Eye (tissue), 1 donor: ENCODE measurements around the gene MRM2.

Source experiments
- DNase-seq: peaks from one replicate; pipeline ENCODE4 v3.0.0-alpha.2; 2015

MRM2 gene

DNA sequence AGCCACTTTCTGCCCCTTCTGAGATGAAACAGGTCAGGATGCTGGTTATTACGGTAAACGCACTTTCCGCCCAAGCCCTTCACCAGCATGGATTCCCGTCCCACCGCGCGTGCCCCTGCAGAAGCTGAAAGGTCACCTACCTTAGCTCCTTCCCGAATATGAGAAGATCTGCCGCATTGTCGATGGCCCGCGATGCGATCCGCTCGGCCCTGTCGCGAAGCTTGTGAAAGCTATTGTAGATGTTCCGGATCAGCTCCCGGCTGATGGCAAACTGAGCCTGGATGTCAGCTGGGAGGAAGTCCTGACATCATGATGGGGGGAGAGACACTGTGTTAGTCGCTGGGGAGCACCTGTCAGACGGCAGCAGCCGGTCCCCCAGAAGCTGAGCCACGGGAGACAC, 22.2 kb upstream of the MRM2 start:
- no peak for DNase-seq

DNA sequence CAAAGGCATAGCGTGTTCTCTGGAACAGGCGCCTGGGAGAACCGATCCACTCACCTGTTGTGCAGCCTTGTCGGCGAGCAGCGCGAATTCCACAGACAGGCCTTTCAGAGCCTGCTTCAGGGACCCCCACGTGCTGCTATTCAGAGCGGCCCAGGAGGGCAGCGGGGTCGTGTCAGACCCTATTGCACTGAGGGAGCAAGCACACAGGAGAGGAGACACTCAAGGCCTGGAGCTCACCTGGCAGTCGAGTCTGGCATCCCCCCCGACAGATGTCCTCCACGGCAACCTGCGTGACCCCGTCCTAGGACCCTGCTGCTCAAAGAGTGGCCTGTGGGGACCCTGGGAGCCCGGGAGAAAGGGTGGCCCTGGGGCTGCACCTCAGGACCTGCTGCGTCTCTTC, 21.2 kb upstream of the MRM2 start:
- no peak for DNase-seq

DNA sequence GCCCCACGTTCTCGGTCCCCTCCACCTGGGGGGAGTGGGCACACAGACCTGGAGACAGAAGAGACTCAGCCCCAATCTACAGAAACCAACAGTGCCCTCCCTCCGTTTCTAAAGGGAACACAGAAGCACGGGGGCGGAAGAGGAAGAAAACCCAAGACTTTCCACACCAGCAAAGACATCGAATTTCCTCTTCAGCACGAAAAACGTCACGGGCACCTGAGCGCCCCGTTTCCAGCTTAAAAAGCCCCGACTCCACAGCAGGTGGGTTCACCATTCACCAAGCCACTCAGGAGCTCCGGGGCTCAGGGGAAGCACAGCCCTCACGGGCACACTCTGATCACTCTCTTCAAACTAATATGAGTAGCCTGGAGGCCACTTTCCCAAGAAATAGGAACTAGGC, 19.6 kb upstream of the MRM2 start:
- DNase-seq = no peak

DNA sequence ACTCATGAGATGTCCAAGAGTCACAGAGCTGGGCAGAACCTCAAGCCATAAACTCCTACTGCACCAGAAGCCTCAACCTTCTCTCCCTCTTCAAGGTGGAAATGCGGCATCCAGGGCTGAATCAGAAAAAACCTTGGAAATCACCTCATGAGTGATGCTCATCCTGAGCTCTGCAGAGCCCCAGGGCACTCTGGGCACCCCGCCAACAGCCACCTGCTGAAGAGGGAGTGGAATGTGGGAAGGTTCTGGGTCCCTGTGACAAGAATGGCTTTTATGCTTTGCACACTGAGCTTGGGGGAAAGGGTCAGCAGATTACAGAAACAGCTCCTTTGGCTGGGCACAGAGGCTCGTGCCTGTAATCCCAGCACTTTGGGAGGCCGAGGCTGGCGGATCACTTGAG, 18.8 kb upstream of the MRM2 start:
- peak; percentile 36 for DNase-seq

DNA sequence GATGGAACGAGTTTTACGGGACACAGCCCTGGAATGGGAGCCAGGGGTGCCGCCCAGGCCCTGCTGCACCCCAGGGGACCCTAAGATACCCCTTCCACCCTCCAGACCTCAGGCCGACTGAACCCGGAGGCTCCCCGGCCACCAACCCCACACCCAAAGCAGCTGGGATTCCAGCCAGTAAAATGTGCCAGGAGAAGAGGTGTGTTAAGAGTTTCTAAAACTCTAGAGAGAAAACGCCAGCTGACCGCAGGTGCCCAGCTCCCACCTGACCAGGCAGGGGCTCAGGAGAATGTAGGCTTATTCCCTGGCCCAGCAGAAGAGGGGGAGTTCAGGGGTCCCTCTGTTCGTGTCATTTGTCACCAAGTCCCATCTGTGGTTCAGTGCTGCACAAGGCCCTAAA, 17.5 kb upstream of the MRM2 start:
- no peak for DNase-seq

DNA sequence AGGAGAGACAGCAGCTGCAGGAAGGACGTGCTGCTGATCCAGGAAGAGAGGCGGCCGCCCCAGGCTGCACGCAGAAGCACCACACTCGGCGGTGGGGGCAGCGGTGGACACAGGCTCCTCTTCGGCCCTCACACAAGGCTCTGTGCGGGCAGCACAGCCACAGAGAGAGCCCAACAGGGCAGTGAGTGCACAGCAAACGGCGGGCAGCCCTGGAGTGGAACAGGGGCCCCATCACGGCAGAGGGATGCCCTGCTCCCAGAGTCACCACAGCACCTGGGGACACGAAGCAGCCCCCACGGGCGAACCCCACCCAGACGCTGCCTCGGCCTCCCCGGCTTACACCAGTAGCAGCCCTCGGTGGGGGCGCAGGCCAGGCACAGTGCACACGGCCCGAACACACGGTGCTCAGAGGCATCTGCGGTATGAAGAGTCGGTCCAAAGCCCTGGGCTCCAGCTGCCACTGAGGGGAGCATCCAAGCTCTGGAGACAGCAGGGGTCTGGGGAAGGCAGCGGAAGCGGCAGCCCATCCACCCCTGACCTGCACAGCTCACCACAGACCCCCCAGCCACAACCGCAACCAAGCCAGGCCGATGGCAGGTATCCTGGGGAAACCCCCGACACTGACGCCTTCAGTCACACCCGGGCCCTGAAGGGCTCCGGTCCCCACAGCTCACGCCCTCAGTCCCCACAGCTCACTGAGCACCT, 16.8 kb upstream of the MRM2 start:
- no peak for DNase-seq

DNA sequence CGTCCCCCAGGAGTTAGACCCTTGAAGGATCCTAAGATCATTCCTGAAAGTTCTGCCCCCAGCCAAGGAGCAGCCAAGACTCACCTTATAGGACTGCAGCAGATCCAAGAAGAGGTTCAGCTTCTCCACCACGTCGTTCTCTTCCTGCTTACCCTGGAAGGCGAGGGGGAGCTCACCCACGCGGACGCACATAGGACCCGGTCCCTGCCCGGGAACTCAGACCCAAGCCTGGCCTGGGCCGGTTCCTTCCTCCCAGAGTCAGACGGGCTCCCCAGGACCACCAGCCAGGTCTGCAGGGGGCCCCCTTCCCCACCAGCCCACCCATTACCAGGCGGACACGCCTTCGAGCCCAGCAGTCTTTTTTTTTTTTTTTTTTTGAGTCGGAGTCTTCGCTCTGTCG, 15.6 kb upstream of the MRM2 start:
- DNase-seq = no peak

DNA sequence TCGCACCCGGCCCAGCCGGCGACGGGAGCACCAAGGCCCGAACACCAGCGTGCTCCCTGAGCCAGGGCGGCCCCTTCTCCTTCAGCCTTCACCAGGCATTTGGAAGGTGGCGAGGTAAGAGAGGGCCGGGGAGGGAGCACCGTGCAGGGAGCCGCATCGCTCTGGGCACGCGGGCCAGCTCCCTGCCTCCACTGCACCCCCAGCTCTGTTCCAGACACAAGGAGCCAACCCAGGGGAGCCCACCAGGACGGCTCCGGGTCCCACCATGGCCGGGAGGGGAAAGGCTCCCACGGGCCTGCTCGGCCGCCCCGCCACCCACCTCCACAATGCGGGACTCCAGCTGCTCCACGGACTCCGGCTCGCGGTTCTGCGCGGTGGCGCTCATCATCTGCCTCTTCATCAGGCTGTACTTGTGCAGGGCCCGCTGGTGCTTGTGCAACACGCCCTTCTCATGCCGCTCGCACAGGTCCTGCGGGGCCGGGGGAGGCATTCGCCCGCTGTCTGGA, 15.1 kb upstream of the MRM2 start:
- DNase-seq = no peak

DNA sequence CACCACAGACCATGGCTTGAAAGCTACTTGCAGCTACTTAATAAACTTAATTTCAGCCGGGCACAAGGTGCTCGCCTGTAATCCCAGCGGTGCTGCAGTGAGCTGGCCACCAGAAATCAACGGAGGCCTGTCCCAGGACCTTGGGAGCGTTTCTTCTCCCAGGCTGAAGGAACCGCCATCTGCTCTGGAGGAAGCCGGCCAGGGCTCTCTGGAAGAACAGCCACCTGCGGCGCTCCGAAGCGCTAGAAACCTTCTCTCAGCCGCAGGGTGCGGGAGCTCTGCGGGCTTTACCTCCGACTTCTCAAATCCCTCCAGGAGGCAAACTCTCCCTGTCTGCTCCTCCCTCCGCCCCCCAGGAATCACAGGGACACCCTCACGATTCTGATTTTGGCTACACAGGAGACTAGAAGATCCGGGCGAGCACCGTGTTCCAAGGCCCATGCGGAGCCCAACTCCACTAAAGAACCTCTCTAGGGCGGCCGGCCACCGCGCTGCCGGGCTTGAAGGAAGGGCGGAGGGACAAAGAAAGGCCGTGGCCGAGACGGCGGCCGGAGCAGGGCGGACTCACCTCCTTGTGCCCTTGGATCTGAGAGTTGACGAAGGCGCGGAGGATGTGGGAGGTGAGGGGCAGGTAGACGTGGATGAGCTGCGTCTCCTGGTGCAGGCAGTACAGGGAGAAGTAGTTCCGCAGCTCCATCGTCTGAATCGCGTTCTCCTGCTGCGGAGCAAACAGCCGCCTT, 14.5 kb upstream of the MRM2 start:
- no peak for DNase-seq

DNA sequence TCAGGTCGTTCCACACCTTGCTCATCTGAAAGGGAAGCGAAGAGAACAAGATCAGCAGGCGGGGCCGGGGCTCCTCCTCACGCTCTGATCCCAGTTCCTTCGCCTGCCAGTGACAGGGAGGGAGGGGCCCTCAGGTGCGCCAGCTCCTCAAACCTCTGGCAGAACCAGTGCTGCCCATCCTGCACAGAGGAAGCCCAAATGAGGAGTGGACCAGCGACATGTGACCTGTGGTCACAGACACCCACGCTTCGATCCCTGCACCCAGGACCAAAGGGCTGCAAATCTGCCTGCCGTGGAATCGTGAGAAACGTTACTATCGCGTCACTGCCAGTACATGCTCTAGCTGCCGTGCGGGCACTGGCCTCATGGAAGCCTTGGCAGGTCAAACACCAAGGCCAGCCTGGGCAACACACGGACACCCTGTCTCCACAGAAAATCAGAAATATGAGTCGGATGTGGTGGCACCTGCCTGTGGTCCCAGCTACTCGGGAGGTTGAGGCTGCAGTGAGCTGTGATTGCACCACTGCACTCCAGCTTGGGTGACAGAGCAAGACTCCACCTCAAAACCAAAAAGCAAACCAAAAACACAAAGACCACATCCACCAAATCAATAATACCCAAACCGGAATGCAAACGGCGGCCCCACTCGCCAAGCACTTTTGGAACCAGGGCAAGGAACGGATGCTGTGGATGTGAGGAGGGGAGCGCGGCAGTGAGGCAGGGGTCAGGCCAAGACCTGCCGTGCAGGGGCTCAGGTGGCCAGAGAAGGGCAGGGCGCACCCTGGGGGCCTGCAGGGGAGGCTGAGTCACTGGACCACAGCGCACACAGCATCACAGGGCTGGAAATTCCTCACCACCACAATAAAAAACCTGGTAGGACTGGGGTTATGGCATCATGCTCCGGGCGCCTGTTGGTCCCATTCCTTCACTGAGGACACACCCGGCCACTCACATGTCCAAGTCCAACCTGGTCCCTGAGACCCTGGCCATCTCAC, 13.4 kb upstream of the MRM2 start:
- DNase-seq = no peak

DNA sequence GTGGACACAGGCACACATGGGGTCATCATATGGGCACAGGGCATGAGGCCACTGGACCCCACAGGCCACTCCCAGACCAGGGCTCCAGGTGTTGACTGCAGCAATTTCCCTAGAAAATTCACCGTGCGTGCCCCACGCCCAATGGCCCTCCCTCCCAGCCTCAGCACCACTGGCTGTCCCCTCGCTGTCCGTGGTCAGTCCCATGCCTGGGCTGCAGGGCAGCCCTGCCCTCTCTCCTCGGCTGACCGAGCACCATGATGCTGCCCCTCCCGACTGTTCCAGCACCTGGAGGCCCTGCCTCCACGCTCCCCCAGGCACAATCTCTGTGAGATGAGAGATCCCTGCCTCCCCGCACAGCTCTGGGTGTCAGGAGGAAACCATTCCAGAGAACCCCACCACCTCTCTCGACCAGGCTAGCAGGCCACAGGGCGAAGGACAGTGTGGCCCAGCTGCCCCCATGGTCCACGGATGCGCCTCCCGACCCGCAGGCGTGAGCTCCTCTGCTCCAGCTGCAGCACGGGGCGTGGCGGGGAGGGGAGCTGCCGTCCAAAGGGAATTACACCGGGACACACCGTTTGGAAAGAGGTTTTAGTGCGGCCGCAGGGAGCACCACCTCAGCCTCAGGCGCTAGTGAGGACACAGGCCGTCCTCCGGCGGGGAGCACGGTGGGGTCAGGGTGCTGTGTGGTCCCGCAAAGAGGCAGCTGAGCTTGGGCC, 12.6 kb upstream of the MRM2 start:
- DNase-seq = no peak

DNA sequence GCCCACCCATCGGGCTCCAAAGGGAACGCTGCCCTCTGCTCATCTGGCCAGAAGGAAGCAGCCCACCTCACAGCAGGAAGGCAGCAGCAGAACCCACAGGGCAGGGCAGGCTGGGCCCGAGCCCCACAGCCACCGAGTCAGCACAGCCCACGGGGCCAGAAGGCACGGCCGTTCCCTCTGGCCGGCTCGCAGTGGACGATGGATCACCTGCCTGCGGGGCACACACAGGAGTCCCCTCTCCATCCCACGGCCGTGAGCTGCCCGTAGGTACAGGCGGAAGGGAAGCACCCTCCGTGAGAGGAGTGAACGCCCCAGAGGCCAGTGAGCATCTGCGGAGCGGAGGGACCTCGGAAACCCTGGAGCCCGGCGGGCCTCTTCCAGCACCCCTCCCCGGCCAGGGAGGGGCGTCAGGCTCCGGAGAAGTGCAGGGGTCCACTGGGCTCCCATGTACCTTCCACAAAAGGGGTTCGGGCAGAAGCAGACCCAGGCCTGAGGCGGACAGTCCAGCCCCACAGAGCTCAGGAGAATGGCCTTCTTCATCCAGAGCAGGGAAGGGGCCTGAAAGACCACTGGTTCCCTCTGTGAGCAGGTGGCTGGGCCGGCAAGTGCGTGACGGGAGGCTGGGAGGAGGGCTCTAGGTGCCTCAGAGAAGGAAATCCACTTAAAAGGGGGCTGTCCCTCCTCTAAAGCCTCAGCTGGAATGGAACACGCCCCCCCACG, 11.7 kb upstream of the MRM2 start:
- no peak for DNase-seq

DNA sequence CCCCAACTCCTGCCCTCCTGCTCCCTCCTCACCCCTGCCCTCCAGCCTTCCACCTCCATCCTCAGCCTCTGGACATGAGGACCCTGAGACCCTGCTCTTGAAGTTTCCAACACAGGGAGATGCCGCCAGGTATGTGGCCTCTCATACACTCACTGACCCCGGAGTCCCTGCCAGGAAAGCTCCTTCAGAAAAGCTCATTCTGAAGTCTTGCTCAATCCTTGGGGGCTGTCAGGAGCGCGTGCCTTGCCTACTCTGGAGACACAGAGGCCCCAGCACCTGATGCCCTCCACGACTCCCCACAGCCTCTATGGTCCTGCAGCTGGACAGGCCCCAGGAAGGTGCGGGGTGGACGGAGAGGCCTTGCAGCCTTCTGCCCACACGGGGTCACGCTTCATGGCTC, 11.0 kb upstream of the MRM2 start:
- no peak for DNase-seq

DNA sequence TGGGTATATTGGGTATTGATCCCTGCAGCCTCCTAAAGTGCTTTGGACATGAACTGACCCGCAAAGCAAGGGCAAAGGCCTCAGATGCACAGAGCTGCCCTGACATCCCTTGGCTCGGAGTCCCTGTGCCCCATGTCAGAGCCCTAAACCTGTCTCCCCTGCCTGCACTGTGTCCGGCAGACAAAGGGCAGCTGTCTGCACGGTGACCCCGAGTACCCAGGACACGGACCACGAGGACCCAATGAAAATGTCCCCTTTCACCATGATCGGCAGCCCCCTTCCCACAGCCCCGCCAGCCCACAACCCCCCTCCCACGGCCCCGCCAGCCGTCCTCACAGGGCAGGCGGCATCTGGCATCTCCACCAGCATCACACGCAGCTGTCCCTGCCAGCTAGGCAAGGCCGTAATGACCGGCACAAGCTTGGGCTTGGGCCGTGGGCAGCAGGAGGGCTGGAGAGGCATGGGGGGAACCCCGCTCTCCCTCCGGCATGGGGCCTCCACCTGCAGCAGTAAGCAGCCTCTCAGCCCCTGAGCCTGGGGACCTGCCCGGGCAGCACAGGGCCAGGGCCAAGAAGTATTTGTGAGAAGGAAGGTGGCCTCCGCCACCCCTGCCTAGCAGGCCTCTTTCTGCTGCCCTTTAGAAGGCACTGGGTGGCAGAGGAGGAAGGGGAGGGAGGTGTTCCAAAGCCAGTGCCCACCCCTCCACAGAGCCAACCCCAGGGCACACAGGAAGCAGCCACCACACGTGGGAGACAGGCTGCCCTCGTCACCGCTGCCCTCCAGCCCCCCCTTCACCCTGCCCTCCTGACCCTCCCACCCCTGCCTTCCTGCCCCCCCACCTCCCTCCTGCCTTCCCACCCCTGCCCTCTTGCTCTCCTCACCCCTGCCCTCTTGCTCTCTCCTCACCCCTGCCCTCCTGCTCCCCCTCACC, 10.1 kb upstream of the MRM2 start:
- no peak for DNase-seq

DNA sequence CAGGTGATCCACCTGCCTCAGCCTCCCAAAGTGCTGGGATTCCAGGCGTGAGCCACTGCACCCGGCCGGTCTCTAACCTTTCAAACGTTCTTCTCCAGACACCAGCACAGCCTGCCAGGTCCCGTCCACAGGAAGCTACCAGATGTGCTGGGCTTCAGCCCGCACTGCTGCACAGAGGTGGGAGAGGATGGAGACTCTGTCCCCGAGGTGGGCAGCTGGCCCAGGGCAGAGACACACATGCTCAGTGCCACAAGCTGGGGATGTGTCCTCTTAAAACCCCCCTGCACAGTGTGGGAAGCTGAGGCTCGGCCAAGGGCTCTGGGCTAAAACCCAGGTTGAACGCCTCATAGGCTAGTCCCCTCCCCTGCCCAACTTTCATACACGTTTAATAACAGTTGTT, 9.4 kb upstream of the MRM2 start:
- no peak for DNase-seq

DNA sequence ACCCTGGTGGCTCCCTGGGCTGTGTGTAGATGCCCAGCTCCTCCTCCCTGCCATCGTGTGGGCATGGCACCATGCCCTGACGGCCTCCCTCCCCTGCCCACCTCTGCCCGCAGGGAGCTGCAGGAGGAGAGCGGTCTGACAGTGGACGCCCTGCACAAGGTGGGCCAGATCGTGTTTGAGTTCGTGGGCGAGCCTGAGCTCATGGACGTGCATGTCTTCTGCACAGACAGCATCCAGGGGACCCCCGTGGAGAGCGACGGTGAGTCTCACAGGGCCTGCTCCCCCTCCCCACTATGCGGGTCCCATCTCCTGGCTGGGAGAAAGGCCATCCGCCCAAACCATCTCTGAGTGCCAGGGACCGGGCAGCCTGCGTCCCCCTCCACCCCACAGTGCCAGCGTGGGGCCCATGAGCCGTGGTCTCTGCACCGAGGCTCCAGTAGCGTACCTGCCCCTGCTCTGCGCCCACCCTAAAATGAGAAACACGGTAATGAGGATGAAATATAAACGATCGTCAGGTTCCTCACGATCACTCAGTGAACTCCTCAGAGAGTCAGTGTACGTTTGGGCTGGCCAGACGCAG, 7.8 kb upstream of the MRM2 start:
- no peak for DNase-seq

DNA sequence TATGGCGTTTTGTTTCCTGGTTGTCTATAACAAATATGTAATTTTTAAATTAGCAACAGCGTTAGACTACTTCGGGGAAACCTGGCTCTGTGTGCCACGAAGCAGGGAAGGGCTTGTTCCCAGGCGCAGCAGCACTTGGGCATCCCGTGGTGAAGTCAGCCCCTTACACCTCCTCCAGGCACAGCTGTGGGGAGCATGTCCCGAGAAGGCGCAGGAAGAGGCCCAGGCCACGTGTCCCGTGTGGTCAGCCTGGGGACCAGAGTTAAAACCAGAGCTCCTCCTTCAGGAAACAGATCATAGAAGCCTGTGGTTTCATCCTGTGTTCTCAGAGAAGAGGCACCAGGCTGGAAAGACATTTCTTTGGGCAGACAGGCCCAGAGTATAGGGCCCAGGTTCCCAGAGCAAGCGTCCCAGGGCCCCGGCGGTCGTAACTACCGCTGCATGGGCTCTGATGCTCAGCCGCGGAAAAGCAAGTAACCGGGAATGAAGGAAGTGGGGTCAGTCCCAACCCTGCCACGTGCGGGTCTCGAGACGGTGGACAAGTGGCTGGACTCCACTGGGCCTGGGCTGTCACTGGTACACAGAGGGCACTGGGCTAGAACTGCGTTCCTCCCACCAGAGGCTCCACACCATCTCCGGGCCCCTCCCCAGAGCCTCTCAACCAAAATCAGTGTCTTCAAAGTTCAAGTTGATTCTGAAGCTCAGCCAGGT, 7.1 kb upstream of the MRM2 start:
- peak; percentile 42 for DNase-seq

DNA sequence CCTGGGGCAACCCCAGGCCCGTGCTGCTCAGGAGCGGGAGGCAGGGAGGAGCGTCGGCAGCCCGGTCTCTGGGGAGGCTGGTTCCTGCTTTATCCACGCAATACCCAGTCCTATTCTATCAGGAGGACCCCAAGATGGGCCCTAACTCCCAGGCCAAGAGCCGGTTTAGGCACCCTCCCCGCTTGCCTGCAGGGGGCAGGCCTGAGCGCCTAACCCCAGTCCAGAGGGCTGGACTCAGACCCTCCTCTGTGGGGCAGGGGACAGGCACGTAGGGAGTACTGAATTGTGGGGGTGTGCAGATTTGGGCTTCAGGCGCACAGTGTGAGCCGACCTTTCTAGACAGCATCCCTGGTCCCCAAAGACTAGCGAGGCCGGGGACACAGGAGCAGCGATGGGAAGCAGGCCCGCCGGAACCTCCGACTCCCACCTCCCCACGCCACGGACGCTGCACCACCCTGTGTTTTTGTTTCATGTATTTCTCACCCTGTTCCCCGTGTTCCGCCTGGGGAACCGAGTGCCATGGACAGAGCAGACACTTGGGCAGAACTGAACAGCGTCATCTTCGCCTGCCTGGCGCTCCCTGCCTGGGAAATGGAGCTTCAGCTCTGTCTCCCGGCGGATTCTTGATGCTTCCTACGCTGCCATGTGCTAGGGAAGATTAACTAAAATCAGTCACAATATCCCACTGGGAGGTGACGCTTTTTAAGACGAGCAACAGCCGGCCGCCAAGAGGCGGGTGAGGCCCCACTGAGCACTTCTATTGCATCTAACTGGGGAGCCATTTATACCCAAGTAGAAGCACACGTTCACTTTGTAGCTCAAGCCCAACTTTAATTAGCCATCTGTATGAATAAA, 5.4 kb upstream of the MRM2 start:
- DNase-seq = peak; percentile 59
